NT2/D1 (cell line): ENCODE measurements around the gene CAPN3.
"Not testable (repeated sequence)": the region's sequence is repeated elsewhere in the genome, so short reads cannot be mapped to it uniquely, and the experiment has no call there.

Experiments used
- DNase-seq: peaks from one replicate; pipeline ENCODE4 v3.0.0-alpha.2; 2011; ENCODE audit warnings: low read depth, low spot score
- H3K27me3 ChIP-seq: 2 replicates; pipeline ENCODE4 v1.6.0; 2011; ENCODE audit warnings: mild to moderate bottlenecking; ENCODE audit not compliant: insufficient read length, insufficient read depth
- H3K36me3 ChIP-seq: 2 replicates; pipeline ENCODE4 v1.6.1; 2011; ENCODE audit warnings: mild to moderate bottlenecking, low read length, mixed read lengths; ENCODE audit not compliant: insufficient read depth, insufficient read length
- H3K4me1 ChIP-seq: 2 replicates; pipeline ENCODE4 v1.5.1; 2011; ENCODE audit not compliant: insufficient read depth, insufficient read length
- H3K4me3 ChIP-seq: 2 replicates; pipeline ENCODE4 v1.5.1; 2011; ENCODE audit warnings: low read depth; ENCODE audit not compliant: insufficient read length
- H3K9ac ChIP-seq: 2 replicates; pipeline ENCODE4 v1.6.0; 2011; ENCODE audit warnings: low read depth; ENCODE audit not compliant: insufficient read length
- H3K9me3 ChIP-seq: 2 replicates; pipeline ENCODE4 v1.5.1; 2011; ENCODE audit warnings: mild to moderate bottlenecking, low read length; ENCODE audit not compliant: insufficient read depth
- SUZ12 ChIP-seq: IDR thresholded peaks from 2 replicates; pipeline ENCODE4 v1.6.1; 2011; ENCODE audit not compliant: insufficient read length, insufficient read depth; ENCODE audit errors: extremely low read depth
- YY1 ChIP-seq: IDR thresholded peaks from 2 replicates; pipeline ENCODE4 v1.6.1; 2011; ENCODE audit not compliant: insufficient read length, insufficient read depth
- ZNF274 ChIP-seq: IDR thresholded peaks from 2 replicates; pipeline ENCODE4 v1.6.1; 2011; ENCODE audit warnings: mild to moderate bottlenecking, low read depth, low read length

CAPN3 gene

DNA sequence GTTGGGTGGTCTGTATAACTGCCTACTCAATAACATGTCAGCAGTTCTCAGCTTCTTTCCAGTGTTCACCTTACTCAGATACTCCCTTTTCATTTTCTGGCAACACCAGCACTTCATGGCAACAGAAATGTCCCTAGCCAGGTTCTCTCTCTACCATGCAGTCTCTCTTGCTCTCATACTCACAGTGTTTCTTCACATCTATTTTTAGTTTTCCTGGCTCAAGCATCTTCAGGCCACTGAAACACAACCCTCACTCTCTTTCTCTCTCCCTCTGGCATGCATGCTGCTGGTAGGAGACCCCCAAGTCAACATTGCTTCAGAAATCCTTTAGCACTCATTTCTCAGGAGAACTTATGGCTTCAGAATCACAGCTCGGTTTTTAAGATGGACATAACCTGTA is at the start of gene CAPN3:
CAPN3 (plus strand) TSS at position 253 of the 400 bp plus-strand sequence. CDS start 305 bp downstream, outside the sequence.
- no peaks in the 10 kb centered on the region for H3K4me1 ChIP-seq
- TF ChIP-seq SUZ12 (no peak), YY1 (no peak), ZNF274 (no peak)
- H3K9ac ChIP-seq: no peak within 1 kb of the TSS
- no peaks in the 10 kb centered on the region for H3K27me3 ChIP-seq
- H3K9me3 ChIP-seq: no peaks in the 10 kb centered on the region
- DNase-seq: no peak
- H3K36me3 ChIP-seq: no peaks in the 10 kb centered on the region
- no peak within 1 kb of the TSS for H3K4me3 ChIP-seq

DNA sequence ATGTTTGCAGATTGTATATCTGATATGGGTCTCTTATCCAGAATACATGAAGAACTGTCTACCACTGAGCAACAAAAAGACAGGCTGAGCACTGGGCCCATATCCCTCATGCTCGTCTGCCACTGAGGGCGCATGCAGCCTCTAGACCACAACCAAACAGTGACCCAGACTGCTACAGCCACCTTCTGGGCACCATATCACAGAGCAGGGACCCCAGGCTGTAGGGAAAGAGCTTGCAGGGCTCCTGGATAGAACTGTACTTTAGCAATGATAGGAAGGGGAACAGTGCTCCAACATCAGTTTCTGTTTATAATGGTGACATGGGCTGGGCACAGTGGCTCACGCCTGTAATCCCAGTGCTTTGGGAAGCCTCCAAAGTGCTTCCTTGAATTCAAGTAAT is 45.8 kb upstream of the CAPN3 start:
- no peak for DNase-seq
- Histone ChIP-seq H3K4me3 (no peak overlapping the region), H3K36me3 (peaks cover 2% of the 10 kb centered on the region), H3K9me3 (no peaks in the 10 kb centered on the region), H3K4me1 (no peaks in the 10 kb centered on the region), H3K27me3 (no peaks in the 10 kb centered on the region), H3K9ac (no peak overlapping the region)
- TF ChIP-seq ZNF274: no peak
- no peak for TF ChIP-seq SUZ12

DNA sequence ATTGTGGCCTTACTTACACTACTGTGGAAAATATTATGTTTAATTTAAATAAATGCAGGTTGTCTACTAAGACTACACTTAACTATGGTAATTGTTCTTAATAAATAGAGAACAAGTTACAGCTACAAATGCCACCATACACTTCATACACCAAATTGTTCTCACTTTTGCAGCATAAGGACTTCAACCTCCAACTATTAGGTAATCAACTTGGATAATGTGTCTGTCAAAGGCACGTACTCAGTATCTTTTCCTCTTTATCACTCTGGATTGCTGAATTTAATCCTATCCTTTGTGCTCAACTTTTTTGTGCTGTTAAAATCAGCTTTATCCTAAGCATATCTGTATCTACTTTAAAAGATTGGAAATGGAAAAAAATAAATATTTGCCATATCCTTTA is 44.5 kb upstream of the CAPN3 start:
- no peaks in the 10 kb centered on the region for H3K9me3 ChIP-seq
- H3K9ac ChIP-seq: no peak overlapping the region
- H3K4me3 ChIP-seq: no peak overlapping the region
- no peak for TF ChIP-seq ZNF274
- TF ChIP-seq SUZ12: no peak
- TF ChIP-seq YY1: no peak
- no peaks in the 10 kb centered on the region for H3K4me1 ChIP-seq
- DNase-seq: no peak
- H3K36me3 ChIP-seq: peaks cover 1% of the 10 kb centered on the region
- H3K27me3 ChIP-seq: no peaks in the 10 kb centered on the region

DNA sequence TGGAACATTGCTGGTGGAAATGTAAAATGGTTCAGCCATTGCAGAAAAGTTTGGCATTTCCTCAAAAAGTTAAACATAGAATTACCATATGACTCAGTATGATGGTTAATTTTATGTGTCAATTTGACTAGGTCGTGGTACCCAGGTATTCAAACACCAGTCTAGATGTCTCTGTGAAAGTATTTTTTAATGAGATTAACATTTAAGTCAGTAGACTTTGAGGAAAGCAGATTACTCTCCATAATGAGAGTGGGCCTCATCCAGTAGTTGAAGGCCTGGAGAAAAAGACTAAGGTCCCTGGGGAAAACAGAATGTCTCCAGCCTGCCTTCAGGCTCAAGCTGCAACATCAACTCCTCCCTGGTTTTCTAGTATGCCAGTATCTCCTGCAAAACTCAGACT is 43.8 kb upstream of the CAPN3 start:
- H3K4me1 ChIP-seq: no peaks in the 10 kb centered on the region
- H3K27me3 ChIP-seq: no peaks in the 10 kb centered on the region
- H3K9ac ChIP-seq: no peak overlapping the region
- H3K9me3 ChIP-seq: no peaks in the 10 kb centered on the region
- no peak overlapping the region for H3K4me3 ChIP-seq
- TF ChIP-seq ZNF274: no peak
- no peak for TF ChIP-seq SUZ12
- no peak for TF ChIP-seq YY1
- H3K36me3 ChIP-seq: no peaks in the 10 kb centered on the region
- DNase-seq: no peak

DNA sequence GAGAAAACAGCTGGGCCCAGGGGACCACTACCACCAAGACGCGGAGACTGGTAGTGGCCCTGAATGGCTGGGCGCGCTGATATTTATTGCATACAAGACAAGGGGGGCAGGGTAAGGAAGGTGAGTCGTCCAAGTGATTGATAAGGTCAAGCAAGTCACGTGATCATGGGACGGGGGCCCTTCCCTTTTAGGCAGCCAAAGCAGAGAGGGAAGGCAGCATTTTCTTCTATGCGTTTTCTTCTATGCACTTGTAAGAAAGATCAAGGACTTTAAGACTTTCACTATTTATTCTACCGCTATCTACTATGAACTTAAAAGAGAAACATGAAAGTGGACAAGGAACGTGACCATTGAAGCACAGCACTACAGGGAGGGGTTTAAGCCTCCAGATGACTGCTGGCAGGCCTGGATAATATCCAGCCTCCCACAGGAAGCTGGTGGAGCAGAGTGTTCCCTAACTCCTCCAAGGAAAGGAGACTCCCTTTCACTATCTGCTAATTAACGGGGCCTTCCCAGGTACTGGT is 43.0 kb upstream of the CAPN3 start:
- DNase-seq, H3K9me3 ChIP-seq, H3K36me3 ChIP-seq, H3K27me3 ChIP-seq, H3K4me3 ChIP-seq, H3K4me1 ChIP-seq, H3K9ac ChIP-seq: not testable (repeated sequence)

DNA sequence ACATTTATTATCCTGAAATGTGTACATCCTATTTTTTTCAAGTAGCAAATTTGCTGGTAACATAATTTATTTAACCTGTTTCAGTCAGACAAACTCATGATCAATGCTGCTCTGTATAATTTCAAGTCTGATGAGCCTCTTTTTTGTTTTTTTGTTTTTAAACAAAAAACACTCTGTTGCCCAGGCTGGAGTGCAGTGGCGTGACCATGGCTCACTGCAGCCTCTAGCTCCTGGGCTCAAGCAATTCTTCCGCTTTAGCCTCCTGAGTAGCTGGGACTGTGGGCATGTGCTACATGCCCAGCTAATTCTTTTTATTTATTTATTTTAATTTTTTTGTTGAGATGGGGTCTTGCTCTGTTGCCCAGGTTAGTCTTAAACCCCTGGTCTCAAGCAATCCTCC is 40.1 kb upstream of the CAPN3 start:
- Histone ChIP-seq H3K4me1 (no peaks in the 10 kb centered on the region), H3K9ac (no peak overlapping the region), H3K27me3 (no peaks in the 10 kb centered on the region), H3K9me3 (no peaks in the 10 kb centered on the region), H3K36me3 (no peaks in the 10 kb centered on the region), H3K4me3 (no peak overlapping the region)
- no peak for DNase-seq
- TF ChIP-seq SUZ12 (no peak), YY1 (no peak), ZNF274 (no peak)

DNA sequence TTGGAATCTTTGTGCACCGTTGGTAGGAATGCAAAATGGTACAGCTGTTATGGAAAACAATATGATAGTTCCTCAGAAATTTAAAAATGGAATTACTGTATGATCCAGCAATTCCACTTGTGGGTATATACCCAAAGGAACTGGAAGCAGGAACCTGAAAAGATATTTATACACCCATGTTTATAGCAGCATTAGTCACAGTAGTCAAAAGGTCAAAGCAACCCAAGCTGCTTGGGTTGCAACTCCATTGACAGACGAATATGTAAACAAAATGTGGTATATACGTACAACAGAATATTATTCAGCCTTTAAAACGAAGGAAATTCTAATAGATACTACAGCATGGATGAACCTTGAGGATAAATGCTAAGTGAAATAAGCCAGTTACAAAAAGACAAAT is 35.0 kb upstream of the CAPN3 start:
- TF ChIP-seq YY1: no peak
- no peak for TF ChIP-seq SUZ12
- no peak for TF ChIP-seq ZNF274
- no peak for DNase-seq
- no peak overlapping the region for H3K9ac ChIP-seq
- no peaks in the 10 kb centered on the region for H3K27me3 ChIP-seq
- no peaks in the 10 kb centered on the region for H3K9me3 ChIP-seq
- no peaks in the 10 kb centered on the region for H3K36me3 ChIP-seq
- no peaks in the 10 kb centered on the region for H3K4me1 ChIP-seq
- H3K4me3 ChIP-seq: no peak overlapping the region

DNA sequence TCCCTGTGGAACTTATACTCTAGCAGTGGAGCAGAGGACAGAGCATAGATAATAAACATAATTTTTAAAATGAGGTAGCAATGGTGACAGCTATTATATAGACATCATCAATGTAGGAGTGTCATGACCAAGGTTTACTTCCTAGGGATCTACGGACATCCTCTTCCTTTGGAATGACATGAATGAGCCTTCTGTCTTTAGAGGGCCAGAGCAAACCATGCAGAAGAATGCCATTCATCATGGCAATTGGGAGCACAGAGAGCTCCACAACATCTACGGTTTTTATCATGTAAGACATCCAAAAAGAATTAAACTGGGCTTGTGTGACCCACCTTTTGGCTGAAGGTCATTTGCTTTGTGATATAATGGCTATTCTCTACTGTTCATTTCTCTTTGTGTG is 30.1 kb upstream of the CAPN3 start:
- H3K4me3 ChIP-seq: no peak overlapping the region
- no peak overlapping the region for H3K9ac ChIP-seq
- TF ChIP-seq YY1 (no peak), SUZ12 (no peak), ZNF274 (no peak)
- H3K4me1 ChIP-seq: no peaks in the 10 kb centered on the region
- no peaks in the 10 kb centered on the region for H3K36me3 ChIP-seq
- DNase-seq: no peak
- H3K9me3 ChIP-seq: no peaks in the 10 kb centered on the region
- no peaks in the 10 kb centered on the region for H3K27me3 ChIP-seq
